Measurements from ENCODE around the gene CORO1A.
A peak's percentile ranks its signal among the peaks of the same experiment; 100 is the strongest.
"Not testable (repeated sequence)": the region's sequence is repeated elsewhere in the genome, so short reads cannot be mapped to it uniquely, and the experiment has no call there.

Gene CORO1A

GRCh38 chr16:30173054-30173453 is 10.3 kb upstream of the CORO1A start:
- DNase-seq: no peak

- DNase-seq: not testable (repeated sequence)
Measured at GRCh38 chr16:30176876-30177275, 6.5 kb upstream of the CORO1A start.

- no peak for DNase-seq
Measured at GRCh38 chr16:30179195-30179594, 4.2 kb upstream of the CORO1A start.

GRCh38 chr16:30179931-30180330 is 3.5 kb upstream of the CORO1A start:
- no peak for DNase-seq

- DNase-seq: no peak
Measured at GRCh38 chr16:30180741-30181140, 2.7 kb upstream of the CORO1A start.

GRCh38 chr16:30184096-30184890 is 891 bp downstream of the CORO1A start:
- peak; percentile 17 for DNase-seq

- no peak for DNase-seq
Measured at GRCh38 chr16:30184891-30185682, 1.7 kb downstream of the CORO1A start.

GRCh38 chr16:30185683-30186421 is 2.5 kb downstream of the CORO1A start:
- DNase-seq: peak; percentile 59

- DNase-seq: peak; percentile 16
Measured at GRCh38 chr16:30186444-30186781, 3.0 kb downstream of the CORO1A start.

GRCh38 chr16:30186782-30187555 is 3.6 kb downstream of the CORO1A start:
- peak; percentile 82 for DNase-seq

- no peak for DNase-seq
Measured at GRCh38 chr16:30187556-30187865, 4.1 kb downstream of the CORO1A start.

GRCh38 chr16:30187971-30188561 is 4.7 kb downstream of the CORO1A start:
- no peak for DNase-seq

GRCh38 chr16:30191158-30191557 is 7.8 kb downstream of the CORO1A start:
- DNase-seq: not testable (repeated sequence)

- DNase-seq: not testable (repeated sequence)
Measured at GRCh38 chr16:30193098-30193497, 9.7 kb downstream of the CORO1A start.

- DNase-seq: not testable (repeated sequence)
Measured at GRCh38 chr16:30193615-30194014, 10.2 kb downstream of the CORO1A start, which contains the start of the genes BOLA2B and SLX1A. Gene BOLA2B, minus strand, starts transcription at chr16:30193666. Its CDS starts 71 bp downstream, at chr16:30193595. Gene SLX1A, plus strand, starts transcription at chr16:30193875. Its CDS starts 210 bp downstream, at chr16:30194085.

- not testable (repeated sequence) for DNase-seq
Measured at GRCh38 chr16:30194172-30194925, 10.9 kb downstream of the CORO1A start.

GRCh38 chr16:30197001-30197400 is 13.6 kb downstream of the CORO1A start:
- not testable (repeated sequence) for DNase-seq

- DNase-seq: not testable (repeated sequence)
Measured at GRCh38 chr16:30199049-30199448, 15.6 kb downstream of the CORO1A start, which contains the start of gene SULT1A3. Gene SULT1A3, plus strand, starts transcription at chr16:30199255. Its CDS starts 1,474 bp downstream, at chr16:30200729.

GRCh38 chr16:30199608-30200343 is 16.4 kb downstream of the CORO1A start:
- not testable (repeated sequence) for DNase-seq

- DNase-seq: not testable (repeated sequence)
Measured at GRCh38 chr16:30205541-30206236, 22.3 kb downstream of the CORO1A start.

Data from hematopoietic multipotent progenitor cell treated with erythropoietin and hydrocortisone succinate and interleukin-3 and kit ligand, for 8 days (in vitro differentiated cells).